Keratinocyte (primary cell): ENCODE data around the gene NHLRC2. TPM values are rescaled to one million over a fixed set of nuclear protein-coding genes. Genes with fewer than 3 reads are reported as not detected.

ENCODE experiments used
- DNase-seq: peaks from one replicate; pipeline ENCODE4 v3.0.0-alpha.2; 2011; ENCODE audit warnings: low read depth, missing footprints, low spot score
- FAIRE-seq: peaks from 2 replicates; lab custom pipeline; 2011; peaks lifted over from hg19 to GRCh38; lab: Jason Lieb, UNC
- H2AFZ ChIP-seq: 2 replicates; pipeline ENCODE4 v1.6.0; 2012; ENCODE audit warnings: low read length, control low read depth, inconsistent platforms; ENCODE audit not compliant: control insufficient read depth
- H3K27ac ChIP-seq: 2 replicates; pipeline ENCODE4 v1.5.1; 2011; ENCODE audit warnings: low read length; ENCODE audit not compliant: control insufficient read depth, insufficient read depth
- H3K27me3 ChIP-seq: 3 replicates; pipeline ENCODE4 v1.6.0; 2011; ENCODE audit warnings: low read length; ENCODE audit not compliant: control insufficient read depth, insufficient read depth; ENCODE audit errors: extremely low read depth
- H3K36me3 ChIP-seq, 2 experiments: 2 replicates in 1 of 2; 3 replicates in 1 of 2; pipeline ENCODE4 v1.5.1; 2011; ENCODE audit warnings: low read length in 2 of 2, mild to moderate bottlenecking in 1 of 2; ENCODE audit not compliant: control insufficient read depth in 2 of 2, insufficient read depth in 2 of 2; ENCODE audit errors: extremely low read depth in 1 of 2
- H3K4me1 ChIP-seq: 3 replicates; pipeline ENCODE4 v1.5.1; 2011; ENCODE audit warnings: low read length; ENCODE audit not compliant: control insufficient read depth, insufficient read depth; ENCODE audit errors: extremely low read depth
- H3K4me2 ChIP-seq: 3 replicates; pipeline ENCODE4 v1.6.0; 2011; ENCODE audit warnings: low read depth, low read length; ENCODE audit not compliant: control insufficient read depth, insufficient read depth; ENCODE audit errors: extremely low read depth
- H3K4me3 ChIP-seq, 3 experiments: fragments of 200-600 bp in 1 of 3; sonication (generic) in 1 of 3; 2 replicates in 2 of 3; 3 replicates in 1 of 3; pipeline ENCODE4 v1.5.1; 2011 to 2016; ENCODE audit warnings: low read length in 3 of 3, mild to moderate bottlenecking in 3 of 3, control low read depth in 2 of 3, inconsistent platforms in 1 of 3, low read depth in 1 of 3, mixed read lengths in 1 of 3, mixed run types in 1 of 3, moderate library complexity in 1 of 3; ENCODE audit not compliant: control insufficient read depth in 2 of 3, insufficient read depth in 2 of 3; ENCODE audit errors: extremely low read depth in 1 of 3
- H3K79me2 ChIP-seq: 2 replicates; pipeline ENCODE4 v1.6.0; 2012; ENCODE audit warnings: low read length; ENCODE audit not compliant: control insufficient read depth, insufficient read depth
- H3K9ac ChIP-seq: 3 replicates; pipeline ENCODE4 v1.6.0; 2011; ENCODE audit warnings: low read length; ENCODE audit not compliant: control insufficient read depth, insufficient read depth; ENCODE audit errors: extremely low read depth
- H3K9me1 ChIP-seq: 3 replicates; pipeline ENCODE4 v1.6.0; 2011; ENCODE audit warnings: low read length; ENCODE audit not compliant: control insufficient read depth, insufficient read depth; ENCODE audit errors: extremely low read depth
- H3K9me3 ChIP-seq: 2 replicates; pipeline ENCODE4 v1.5.1; 2012; ENCODE audit warnings: low read depth, low read length; ENCODE audit not compliant: control insufficient read depth
- H4K20me1 ChIP-seq: 3 replicates; pipeline ENCODE4 v1.6.0; 2011; ENCODE audit warnings: low read length; ENCODE audit not compliant: control insufficient read depth, insufficient read depth; ENCODE audit errors: extremely low read depth
- CTCF ChIP-seq, 3 experiments: IDR thresholded peaks in 1 of 3; conservative IDR thresholded peaks in 1 of 3; optimal IDR thresholded peaks in 1 of 3; 2 replicates in 2 of 3; 3 replicates in 1 of 3; pipeline versions ENCODE3 to v1.5.1; 2011; ENCODE audit warnings: low read length in 3 of 3, mild to moderate bottlenecking in 3 of 3, moderate library complexity in 2 of 3, control low read depth in 1 of 3, inconsistent platforms in 1 of 3; ENCODE audit not compliant: insufficient read depth in 2 of 3; ENCODE audit errors: extremely low read depth in 1 of 3
- EZH2 ChIP-seq: IDR thresholded peaks from one replicate; pipeline ENCODE4 v1.6.1; 2012; ENCODE audit warnings: inconsistent platforms, mild to moderate bottlenecking, low read length, moderate library complexity
- dilution Hi-C: fragments of 300-500 bp; cut with MboI; formaldehyde crosslinking; loops from one replicate; pipeline ENCODE4 v1.7.0; 2020; ENCODE audit warnings: low sequenced_read_pairs; ENCODE audit not compliant: extremely low pct_ligation_motif_present
- polyA plus RNA-seq, 5 experiments: library from polyadenylated mRNA; depleted of rRNA in 3 of 5; stranded (reverse) in 3 of 5; stranded (forward) in 1 of 5; unstranded in 1 of 5; fragments of >200 nt; gene quantifications; 1 replicate in 1 of 5; 2 replicates in 3 of 5; 3 replicates in 1 of 5; pipeline versions ENCODE4 v1.2.1 to v1.2.3, GENCODE V29; 2011 to 2012; ENCODE audit warnings: missing spikeins in 2 of 5, low read depth in 1 of 5, low replicate concordance in 1 of 5

NHLRC2 gene
- polyA plus RNA-seq, 1 donor (not counting 4 experiments of a cell fraction or from before 2014, with no cell fraction given): 7.5 TPM

- dilution Hi-C loops: no loop called here
These were observed 12.3 kb upstream of the NHLRC2 start for GRCh38 chr10:113842171-113842570.

GRCh38 chr10:113843972-113844485 is 10.4 kb upstream of the NHLRC2 start:
- Histone ChIP-seq H3K9me1 (no peaks in the 10 kb centered on the region), H3K79me2 (no peaks in the 10 kb centered on the region), H3K27ac (no peak overlapping the region), H3K4me3 (no peak overlapping the region), H3K4me2 (no peak overlapping the region), H3K9me3 (no peaks in the 10 kb centered on the region), H3K36me3 (no peaks in the 10 kb centered on the region), H3K4me1 (no peaks in the 10 kb centered on the region), H3K27me3 (no peaks in the 10 kb centered on the region), H4K20me1 (no peaks in the 10 kb centered on the region), H2AFZ (no peak overlapping the region), H3K9ac (no peak overlapping the region)
- DNase-seq: no peak
- TF ChIP-seq CTCF (optimal IDR thresholded peaks at IDR 0.05 in 1 of 3, IDR thresholded peaks at IDR 0.05 in 1 of 3, conservative IDR thresholded peaks at IDR 0.05 in 1 of 3; ENCODE audit: extremely low read depth in 1 of 3, insufficient read depth in 2 of 3, low read length in 3 of 3) (no peak), EZH2 (no peak)
- no peak for FAIRE-seq
- dilution Hi-C loops: no loop called here

More at GRCh38 chr10:113842171-113842570, 12.3 kb upstream of the NHLRC2 start:
- FAIRE-seq (no peak), DNase-seq (no peak)
- H2AFZ ChIP-seq: no peak overlapping the region
- H3K9me3 ChIP-seq: no peaks in the 10 kb centered on the region
- H3K36me3 ChIP-seq: no peaks in the 10 kb centered on the region
- no peak overlapping the region for H3K4me3 ChIP-seq
- H3K27me3 ChIP-seq: no peaks in the 10 kb centered on the region
- H4K20me1 ChIP-seq: no peaks in the 10 kb centered on the region
- H3K27ac ChIP-seq: no peak overlapping the region
- H3K4me1 ChIP-seq: no peaks in the 10 kb centered on the region
- no peaks in the 10 kb centered on the region for H3K9me1 ChIP-seq
- H3K4me2 ChIP-seq: no peak overlapping the region
- no peak for TF ChIP-seq CTCF (optimal IDR thresholded peaks at IDR 0.05 in 1 of 3, IDR thresholded peaks at IDR 0.05 in 1 of 3, conservative IDR thresholded peaks at IDR 0.05 in 1 of 3; ENCODE audit: extremely low read depth in 1 of 3, insufficient read depth in 2 of 3, low read length in 3 of 3)
- TF ChIP-seq EZH2: no peak
- no peaks in the 10 kb centered on the region for H3K79me2 ChIP-seq
- no peak overlapping the region for H3K9ac ChIP-seq
